GM03348 (cell line): ENCODE results near the gene MGMT.

Experiments
- DNase-seq: peaks from one replicate; pipeline ENCODE4 v3.0.0; 2012; ENCODE audit warnings: low spot score

Gene MGMT

GRCh38 chr10:129709627-129710509, 242.8 kb downstream of the MGMT start:
- DNase-seq = no peak

GRCh38 chr10:129710510-129710847, 243.4 kb downstream of the MGMT start:
- DNase-seq = no peak

GRCh38 chr10:129711291-129711690, 244.2 kb downstream of the MGMT start:
- no peak for DNase-seq

- no peak for DNase-seq
Measured at GRCh38 chr10:129712000-129712399, 245.0 kb downstream of the MGMT start.

GRCh38 chr10:129713659-129714265, 246.7 kb downstream of the MGMT start:
- no peak for DNase-seq

- no peak for DNase-seq
Measured at GRCh38 chr10:129715805-129716204, 248.8 kb downstream of the MGMT start.

GRCh38 chr10:129716211-129716681, 249.2 kb downstream of the MGMT start:
- DNase-seq = no peak

- no peak for DNase-seq
Measured at GRCh38 chr10:129716881-129717280, 249.8 kb downstream of the MGMT start.

GRCh38 chr10:129717816-129718547, 250.9 kb downstream of the MGMT start:
- no peak for DNase-seq

GRCh38 chr10:129718548-129719414, 251.7 kb downstream of the MGMT start:
- no peak for DNase-seq

GRCh38 chr10:129719415-129719739, 252.3 kb downstream of the MGMT start:
- DNase-seq = no peak

- no peak for DNase-seq
Measured at GRCh38 chr10:129719889-129720590, 253.0 kb downstream of the MGMT start.

GRCh38 chr10:129725011-129725410, 258.0 kb downstream of the MGMT start:
- DNase-seq = no peak

GRCh38 chr10:129725482-129725881, 258.4 kb downstream of the MGMT start:
- DNase-seq = no peak

- no peak for DNase-seq
Measured at GRCh38 chr10:129725890-129726631, 259.0 kb downstream of the MGMT start.

- DNase-seq = no peak
Measured at GRCh38 chr10:129727071-129727470, 260.0 kb downstream of the MGMT start.

GRCh38 chr10:129727495-129727894, 260.5 kb downstream of the MGMT start:
- DNase-seq = no peak

- no peak for DNase-seq
Measured at GRCh38 chr10:129728246-129728820, 261.3 kb downstream of the MGMT start.

GRCh38 chr10:129728905-129729795, 262.1 kb downstream of the MGMT start:
- DNase-seq = no peak
